ENCODE measurements around the gene MBD1.
"Not testable (repeated sequence)": the region's sequence is repeated elsewhere in the genome, so short reads cannot be mapped to it uniquely, and the experiment has no call there.

MBD1 gene

GRCh38 chr18:50313031-50313607 is 31.8 kb upstream of the MBD1 start:
- no peak overlapping the region for H3K4me3 ChIP-seq (ENCODE audit: low read length)
- DNase-seq (ENCODE audit: low read depth) = no peak
- no peak for TF ChIP-seq CTCF (conservative IDR thresholded peaks at IDR 0.05; ENCODE audit: low read depth, low read length)

- H3K4me3 ChIP-seq (ENCODE audit: low read length) = no peak overlapping the region
- no peak for TF ChIP-seq CTCF (conservative IDR thresholded peaks at IDR 0.05; ENCODE audit: low read depth, low read length)
- no peak for DNase-seq (ENCODE audit: low read depth)
Observed at GRCh38 chr18:50312296-50313030, 31.1 kb upstream of the MBD1 start.

GRCh38 chr18:50311650-50312049 is 30.3 kb upstream of the MBD1 start:
- H3K4me3 ChIP-seq (ENCODE audit: low read length) = no peak overlapping the region
- DNase-seq (ENCODE audit: low read depth) = no peak
- TF ChIP-seq CTCF (conservative IDR thresholded peaks at IDR 0.05; ENCODE audit: low read depth, low read length) = no peak

GRCh38 chr18:50310080-50310479 is 28.8 kb upstream of the MBD1 start:
- no peak for TF ChIP-seq CTCF (conservative IDR thresholded peaks at IDR 0.05; ENCODE audit: low read depth, low read length)
- no peak for DNase-seq (ENCODE audit: low read depth)
- H3K4me3 ChIP-seq (ENCODE audit: low read length) = no peak overlapping the region

GRCh38 chr18:50308851-50309250 is 27.5 kb upstream of the MBD1 start:
- H3K4me3 ChIP-seq (ENCODE audit: low read length); DNase-seq (ENCODE audit: low read depth): not testable (repeated sequence)

- TF ChIP-seq CTCF (conservative IDR thresholded peaks at IDR 0.05; ENCODE audit: low read depth, low read length) = no peak
- DNase-seq (ENCODE audit: low read depth) = peak; percentile 57
- H3K4me3 ChIP-seq (ENCODE audit: low read length) = peak overlapping the region; percentile 65
Observed at GRCh38 chr18:50307738-50308470, 26.6 kb upstream of the MBD1 start.

- peak overlapping the region; percentile 65 for H3K4me3 ChIP-seq (ENCODE audit: low read length)
Observed at GRCh38 chr18:50307400-50307737, 26.0 kb upstream of the MBD1 start.

More at GRCh38 chr18:50307400-50307737, 26.0 kb upstream of the MBD1 start:
- no peak for DNase-seq (ENCODE audit: low read depth)
- TF ChIP-seq CTCF (conservative IDR thresholded peaks at IDR 0.05; ENCODE audit: low read depth, low read length) = no peak
